ENCODE measurements around the gene PMM1. TPM values are rescaled to one million over a fixed set of nuclear protein-coding genes. Genes with fewer than 3 reads are reported as not detected.

The PMM1 gene
- total RNA-seq, 4 donors from 2014 or later = 17.7 to 26.1 (median 23.8) TPM

DNA sequence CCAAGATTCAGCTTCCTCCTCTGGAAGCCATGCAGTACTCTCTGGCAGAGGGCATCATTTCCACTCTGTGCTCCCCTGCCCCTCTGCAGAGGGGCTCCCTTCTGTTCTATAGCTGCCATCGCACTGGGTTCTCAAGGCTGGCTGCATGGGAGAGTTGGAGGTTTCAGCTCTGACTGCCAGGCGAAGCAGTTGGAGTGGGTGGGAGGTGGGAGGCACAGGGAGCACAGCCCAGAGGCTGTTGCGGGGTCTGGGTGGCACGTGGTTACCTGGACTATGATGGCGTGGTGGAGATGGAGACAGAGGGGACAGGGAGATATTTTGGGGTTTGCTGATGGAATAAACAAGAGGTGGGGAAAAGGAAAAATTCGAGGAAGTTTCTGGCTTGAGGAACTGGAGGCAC, 4.8 kb downstream of the PMM1 start:
- H3K27ac ChIP-seq = no peak overlapping the region
- intact Hi-C loops (cut with DNase I) = no loop called here
- DNase-seq = no peak
- H3K27me3 ChIP-seq = no peaks in the 10 kb centered on the region
- no peaks in the 10 kb centered on the region for H3K9me3 ChIP-seq
- H3K4me1 ChIP-seq = peaks cover 5 to 10% of the 10 kb centered on the region in 2 donors
- TF ChIP-seq, protein P1, sequence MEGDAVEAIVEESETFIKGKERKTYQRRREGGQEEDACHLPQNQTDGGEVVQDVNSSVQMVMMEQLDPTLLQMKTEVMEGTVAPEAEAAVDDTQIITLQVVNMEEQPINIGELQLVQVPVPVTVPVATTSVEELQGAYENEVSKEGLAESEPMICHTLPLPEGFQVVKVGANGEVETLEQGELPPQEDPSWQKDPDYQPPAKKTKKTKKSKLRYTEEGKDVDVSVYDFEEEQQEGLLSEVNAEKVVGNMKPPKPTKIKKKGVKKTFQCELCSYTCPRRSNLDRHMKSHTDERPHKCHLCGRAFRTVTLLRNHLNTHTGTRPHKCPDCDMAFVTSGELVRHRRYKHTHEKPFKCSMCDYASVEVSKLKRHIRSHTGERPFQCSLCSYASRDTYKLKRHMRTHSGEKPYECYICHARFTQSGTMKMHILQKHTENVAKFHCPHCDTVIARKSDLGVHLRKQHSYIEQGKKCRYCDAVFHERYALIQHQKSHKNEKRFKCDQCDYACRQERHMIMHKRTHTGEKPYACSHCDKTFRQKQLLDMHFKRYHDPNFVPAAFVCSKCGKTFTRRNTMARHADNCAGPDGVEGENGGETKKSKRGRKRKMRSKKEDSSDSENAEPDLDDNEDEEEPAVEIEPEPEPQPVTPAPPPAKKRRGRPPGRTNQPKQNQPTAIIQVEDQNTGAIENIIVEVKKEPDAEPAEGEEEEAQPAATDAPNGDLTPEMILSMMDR (IDR thresholded peaks at IDR 0.05) = no peak
- TF ChIP-seq POLR2A (IDR thresholded peaks at IDR 0.05) = no peak
- 93 to 94% methylated on average over 6 of the region's 6 CpGs for WGBS, 2 donors
- peaks cover 0 to 14% of the 10 kb centered on the region in 2 donors for H3K36me3 ChIP-seq
- no peak overlapping the region for H3K4me3 ChIP-seq (replicated peaks in 1 of 3)

DNA sequence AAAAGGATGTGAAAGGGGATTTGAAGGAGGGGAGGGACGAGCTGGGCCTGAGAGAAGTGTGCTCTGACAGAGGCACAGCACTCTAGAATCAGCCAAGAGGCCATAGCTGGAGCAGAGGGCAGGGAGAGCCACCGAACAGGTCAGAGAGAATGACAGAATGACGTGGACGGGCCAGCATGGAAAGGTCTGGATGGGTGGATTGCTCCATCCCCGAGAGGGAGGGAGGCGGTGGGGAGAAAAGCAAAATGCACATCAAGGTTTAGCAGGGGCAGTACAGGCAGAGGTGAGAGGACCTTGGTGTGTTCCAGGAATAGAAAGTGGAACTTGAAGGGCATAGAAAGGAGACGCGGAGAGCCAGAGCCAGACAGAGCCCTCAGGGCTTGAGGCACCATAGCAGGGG, 6.9 kb downstream of the PMM1 start:
- TF ChIP-seq, protein P1 (IDR thresholded peaks at IDR 0.05) = no peak
- peaks cover 0 to 21% of the 10 kb centered on the region in 2 donors for H3K36me3 ChIP-seq
- intact Hi-C loops (cut with DNase I) = no loop called here
- no peaks in the 10 kb centered on the region for H3K9me3 ChIP-seq
- 81 to 82% methylated on average over 8 of the region's 8 CpGs for whole genome bisulfite sequencing, 2 donors
- no peak for DNase-seq
- no peak overlapping the region for H3K4me3 ChIP-seq (replicated peaks in 1 of 3)
- no peaks in the 10 kb centered on the region for H3K27me3 ChIP-seq
- H3K27ac ChIP-seq = no peak overlapping the region
- H3K4me1 ChIP-seq = no peaks in the 10 kb centered on the region

DNA sequence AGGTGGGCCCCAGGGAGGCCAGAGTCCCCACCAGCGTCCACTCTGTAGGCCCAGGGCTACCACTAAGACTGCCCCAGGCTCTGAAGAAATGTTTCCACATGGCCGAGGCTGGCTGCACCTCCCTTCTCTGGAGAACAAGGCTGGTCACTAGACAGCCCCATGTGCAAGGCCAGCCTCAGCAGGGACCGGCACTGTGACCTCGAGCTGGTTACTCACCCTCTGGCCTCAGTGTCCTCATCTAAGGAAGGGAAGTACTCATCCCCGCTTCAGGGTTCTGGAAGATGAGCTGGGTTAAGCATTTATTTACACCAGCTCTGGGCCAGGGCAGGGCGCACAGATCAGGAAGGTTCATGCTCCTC, 9.7 kb downstream of the PMM1 start:
- TF ChIP-seq, protein P1 (IDR thresholded peaks at IDR 0.05) = no peak
- no peak for TF ChIP-seq POLR2A (IDR thresholded peaks at IDR 0.05)
- Histone ChIP-seq H3K4me1 (no peaks in the 10 kb centered on the region), H3K4me3 (replicated peaks in 1 of 3) (no peak overlapping the region), H3K9me3 (no peaks in the 10 kb centered on the region), H3K27ac (no peak overlapping the region), H3K36me3 (peaks cover 0 to 21% of the 10 kb centered on the region in 2 donors), H3K27me3 (no peaks in the 10 kb centered on the region)
- intact Hi-C loops (cut with DNase I) = no loop called here
- DNase-seq = no peak
- WGBS, 2 donors = 80 to 88% methylated on average over 2 to 3 of the region's 6 CpGs

DNA sequence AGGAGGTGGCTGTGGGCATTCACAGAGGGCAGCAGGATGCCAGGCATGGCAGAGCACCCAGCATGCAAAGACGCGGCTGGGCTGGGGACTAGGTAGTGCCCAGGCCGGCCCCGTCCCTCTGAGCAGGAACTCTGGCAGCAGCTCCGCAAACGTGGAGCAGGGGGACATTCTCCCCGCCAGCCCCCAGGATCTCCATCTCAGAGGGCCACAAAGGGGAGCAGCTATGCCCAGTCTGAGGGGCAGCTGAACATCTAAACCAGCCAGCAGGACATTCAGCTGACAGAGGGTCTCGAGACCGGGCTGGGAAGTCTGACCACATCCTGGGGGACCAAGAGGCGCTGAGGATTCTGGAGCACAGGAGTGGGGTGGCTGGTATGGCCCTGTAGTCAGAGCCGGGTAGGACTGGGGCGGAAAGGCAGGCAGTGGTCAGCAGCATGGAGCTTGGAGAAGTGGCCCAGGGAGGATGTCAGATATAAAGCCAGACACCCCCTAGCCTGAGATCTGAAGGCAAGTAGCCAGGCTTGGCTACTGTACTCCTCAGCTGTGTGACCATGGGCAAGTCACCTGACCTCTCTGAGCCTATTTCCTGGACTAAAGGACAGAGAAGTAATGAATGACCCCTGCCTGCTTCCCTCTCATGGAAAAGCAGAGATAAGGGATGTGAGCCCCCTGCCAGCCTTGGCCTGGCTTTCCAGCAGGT, 10.2 kb downstream of the PMM1 start:
- TF ChIP-seq, protein P1 (IDR thresholded peaks at IDR 0.05) = no peak
- TF ChIP-seq POLR2A (IDR thresholded peaks at IDR 0.05) = no peak
- H3K27me3 ChIP-seq = no peaks in the 10 kb centered on the region
- H3K36me3 ChIP-seq = peaks cover 0 to 21% of the 10 kb centered on the region in 2 donors
- no peaks in the 10 kb centered on the region for H3K4me1 ChIP-seq
- DNase-seq = no peak
- H3K27ac ChIP-seq = no peak overlapping the region
- 95 to 97% methylated on average over 5 to 11 of the region's 12 CpGs for WGBS, 2 donors
- no peaks in the 10 kb centered on the region for H3K9me3 ChIP-seq
- H3K4me3 ChIP-seq (replicated peaks in 1 of 3) = no peak overlapping the region
- intact Hi-C loops (cut with DNase I) = no loop called here

DNA sequence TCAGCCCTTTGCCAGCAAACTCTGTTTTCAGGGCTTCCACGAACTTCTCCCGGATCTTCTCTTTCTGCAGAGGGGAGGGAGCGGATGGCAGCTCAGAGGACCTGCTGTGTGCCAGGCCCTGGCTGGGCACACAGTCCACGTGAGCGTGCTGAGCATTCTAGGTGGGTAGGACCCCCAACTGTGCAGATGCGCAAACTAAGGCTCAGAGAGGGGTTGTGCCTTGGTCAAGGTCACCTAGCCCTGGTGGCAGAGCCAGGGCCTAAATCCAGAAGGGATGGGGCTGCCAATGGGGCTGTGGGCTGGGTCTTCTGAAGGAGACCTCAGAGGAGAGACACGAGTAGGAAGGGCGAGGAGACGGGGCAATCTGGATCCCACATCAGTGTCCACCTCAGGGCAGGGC, 10.8 kb downstream of the PMM1 start:
- WGBS, 2 donors = 97 to 99% methylated on average over 9 of the region's 9 CpGs
- Histone ChIP-seq H3K4me3 (replicated peaks in 1 of 3) (no peak overlapping the region), H3K27me3 (no peaks in the 10 kb centered on the region), H3K36me3 (peaks cover 0 to 18% of the 10 kb centered on the region in 2 donors), H3K27ac (no peak overlapping the region), H3K4me1 (no peaks in the 10 kb centered on the region), H3K9me3 (no peaks in the 10 kb centered on the region)
- TF ChIP-seq, protein P1 (IDR thresholded peaks at IDR 0.05) = no peak
- TF ChIP-seq POLR2A (IDR thresholded peaks at IDR 0.05) = no peak
- intact Hi-C loops (cut with DNase I) = no loop called here
- no peak for DNase-seq

Measured in thyroid gland (tissue), 4 donors.